Measurements from ENCODE around the gene EXOSC5. TPM values are rescaled to one million over a fixed set of nuclear protein-coding genes. Genes with fewer than 3 reads are reported as not detected.

Gene EXOSC5
- total RNA-seq, 1 experiment from 2014 or later, result 45.8 TPM

DNA sequence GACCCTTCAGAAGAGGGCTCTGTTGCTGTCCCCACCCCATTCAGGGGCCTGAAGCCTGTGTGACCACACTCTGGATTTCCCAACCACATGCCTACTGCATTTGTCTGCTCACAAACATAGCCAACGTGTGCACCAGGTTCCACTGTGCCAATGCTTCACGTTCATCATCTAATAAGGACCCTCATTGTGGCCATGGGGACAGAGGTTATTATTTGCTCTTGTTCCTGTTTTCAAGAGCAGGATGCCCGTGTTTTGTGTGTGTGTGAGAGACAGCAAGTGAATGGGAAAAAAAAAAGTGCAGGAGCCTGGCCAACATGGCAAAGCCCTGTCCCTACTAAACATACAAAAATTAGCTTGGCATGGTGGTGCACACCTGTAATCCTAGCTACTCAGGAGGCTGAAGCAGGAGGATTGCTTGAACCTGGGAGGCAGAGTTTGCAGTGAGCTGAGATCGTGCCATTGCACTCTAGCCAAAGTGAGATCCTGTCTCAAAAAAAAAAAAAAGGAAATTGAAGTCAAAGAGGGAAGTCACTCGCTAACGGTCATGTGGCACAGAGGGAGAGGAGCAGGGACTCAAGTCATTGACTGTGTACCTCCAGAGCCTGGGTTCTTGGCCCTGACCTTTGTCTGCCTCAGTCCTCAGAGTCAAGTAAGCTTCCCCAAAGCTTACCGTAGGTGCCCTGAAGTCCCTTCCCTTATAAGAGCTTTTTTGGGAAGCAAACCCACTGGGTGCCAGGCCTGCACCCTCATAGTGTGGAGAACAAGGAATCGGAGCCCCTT is 23.1 kb upstream of the EXOSC5 start:
- Mint-ChIP-seq H3K27ac (ENCODE audit: low read depth, unreplicated experiment) (no peak overlapping the region), H3K9me3 (ENCODE audit: unreplicated experiment) (no peaks in the 10 kb centered on the region), H3K27me3 (ENCODE audit: insufficient read depth, unreplicated experiment) (no peaks in the 10 kb centered on the region), H3K36me3 (ENCODE audit: insufficient read depth, unreplicated experiment) (peaks cover 74% of the 10 kb centered on the region), H3K4me1 (ENCODE audit: insufficient read depth, unreplicated experiment) (no peaks in the 10 kb centered on the region), H3K4me3 (ENCODE audit: unreplicated experiment) (no peak overlapping the region)
- CTCF ChIA-PET, result interaction anchor here (0.7 to 1.6 kb wide), 4 partner anchors 8 to 151 kb away, joined by 3 to 5 read pairs (median 4); no protein-coding TSS in a partner anchor
- no TSS peak for BruUV-seq (replicated peaks)
- POLR2A ChIA-PET, result interaction anchor here (0.8 to 1.0 kb wide), 2 partner anchors 11 to 56 kb away, joined by 3 to 4 read pairs; partner anchors contain the start of gene B9D2
- DNase-seq (ENCODE audit: unreplicated experiment), result no peak
- TF ChIP-seq, protein P1, sequence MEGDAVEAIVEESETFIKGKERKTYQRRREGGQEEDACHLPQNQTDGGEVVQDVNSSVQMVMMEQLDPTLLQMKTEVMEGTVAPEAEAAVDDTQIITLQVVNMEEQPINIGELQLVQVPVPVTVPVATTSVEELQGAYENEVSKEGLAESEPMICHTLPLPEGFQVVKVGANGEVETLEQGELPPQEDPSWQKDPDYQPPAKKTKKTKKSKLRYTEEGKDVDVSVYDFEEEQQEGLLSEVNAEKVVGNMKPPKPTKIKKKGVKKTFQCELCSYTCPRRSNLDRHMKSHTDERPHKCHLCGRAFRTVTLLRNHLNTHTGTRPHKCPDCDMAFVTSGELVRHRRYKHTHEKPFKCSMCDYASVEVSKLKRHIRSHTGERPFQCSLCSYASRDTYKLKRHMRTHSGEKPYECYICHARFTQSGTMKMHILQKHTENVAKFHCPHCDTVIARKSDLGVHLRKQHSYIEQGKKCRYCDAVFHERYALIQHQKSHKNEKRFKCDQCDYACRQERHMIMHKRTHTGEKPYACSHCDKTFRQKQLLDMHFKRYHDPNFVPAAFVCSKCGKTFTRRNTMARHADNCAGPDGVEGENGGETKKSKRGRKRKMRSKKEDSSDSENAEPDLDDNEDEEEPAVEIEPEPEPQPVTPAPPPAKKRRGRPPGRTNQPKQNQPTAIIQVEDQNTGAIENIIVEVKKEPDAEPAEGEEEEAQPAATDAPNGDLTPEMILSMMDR (IDR thresholded peaks at IDR 0.05; ENCODE audit: unreplicated experiment), result no peak
- intact Hi-C loops (cut with micrococcal nuclease), result no loop called here

DNA sequence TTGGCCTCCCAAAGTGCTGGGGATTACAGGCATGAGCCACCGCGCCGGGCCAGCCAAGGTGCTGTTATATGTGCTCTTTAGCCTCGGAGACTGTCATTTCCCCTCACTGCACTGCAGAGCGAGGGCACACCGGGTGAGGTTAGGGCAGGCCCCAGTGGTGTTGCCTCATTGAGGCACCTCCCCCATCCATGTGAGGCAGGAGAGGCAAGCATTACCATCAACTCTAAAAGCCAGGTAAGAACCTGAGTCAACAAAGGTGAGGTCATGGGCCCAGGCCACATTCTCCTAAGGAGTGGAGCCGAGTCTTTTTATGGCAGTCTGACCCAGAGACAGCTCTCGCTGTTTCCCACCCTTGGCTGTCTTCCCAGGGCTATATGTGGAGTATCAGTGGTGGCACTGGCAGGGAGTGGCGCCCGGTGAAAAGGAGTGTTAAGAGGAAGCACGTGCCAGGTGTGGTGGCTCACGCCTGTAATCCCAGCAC is 19.1 kb upstream of the EXOSC5 start:
- DNase-seq (ENCODE audit: unreplicated experiment), result no peak
- Mint-ChIP-seq H3K27ac (ENCODE audit: low read depth, unreplicated experiment) (no peak overlapping the region), H3K27me3 (ENCODE audit: insufficient read depth, unreplicated experiment) (no peaks in the 10 kb centered on the region), H3K9me3 (ENCODE audit: unreplicated experiment) (no peaks in the 10 kb centered on the region), H3K4me1 (ENCODE audit: insufficient read depth, unreplicated experiment) (peaks cover 6% of the 10 kb centered on the region), H3K36me3 (ENCODE audit: insufficient read depth, unreplicated experiment) (peaks cover 77% of the 10 kb centered on the region), H3K4me3 (ENCODE audit: unreplicated experiment) (no peak overlapping the region)
- ChIA-PET CTCF (interaction anchor here (0.6 to 1.3 kb wide), 3 partner anchors 49 to 767 kb away, joined by 3 to 5 read pairs (median 5); no protein-coding TSS in a partner anchor), POLR2A (interaction anchor here (1.0 kb wide), 1 partner anchor 23 kb away, joined by 3 read pairs; no protein-coding TSS in a partner anchor)
- BruUV-seq (replicated peaks), result no TSS peak
- intact Hi-C loops (cut with micrococcal nuclease), result no loop called here
- TF ChIP-seq, protein P1 (IDR thresholded peaks at IDR 0.05; ENCODE audit: unreplicated experiment), result no peak

DNA sequence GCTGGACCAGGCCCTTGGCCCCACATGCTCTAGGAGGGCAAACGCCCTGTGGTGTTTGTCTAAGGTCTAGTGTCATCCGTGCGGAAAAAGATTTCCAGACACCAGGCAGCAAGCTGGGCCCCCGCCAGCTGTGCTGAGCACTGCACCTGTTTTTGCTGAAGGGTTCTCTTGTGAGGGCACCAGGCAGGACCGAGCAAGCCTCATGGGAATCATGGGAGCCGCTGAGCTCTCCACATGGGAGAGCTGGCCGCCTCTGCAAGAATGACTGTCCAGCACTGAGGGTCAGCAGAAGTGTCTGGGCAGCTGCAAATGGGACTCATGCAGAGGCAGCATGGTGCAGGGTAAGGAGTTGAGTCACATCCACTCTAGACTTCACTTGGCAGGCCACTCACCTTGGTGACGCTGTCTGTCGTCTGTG is 18.0 kb upstream of the EXOSC5 start:
- no TSS peak for BruUV-seq (replicated peaks)
- Mint-ChIP-seq H3K36me3 (ENCODE audit: insufficient read depth, unreplicated experiment) (peaks cover 67% of the 10 kb centered on the region), H3K4me3 (ENCODE audit: unreplicated experiment) (no peak overlapping the region), H3K9me3 (ENCODE audit: unreplicated experiment) (no peaks in the 10 kb centered on the region), H3K27ac (ENCODE audit: low read depth, unreplicated experiment) (no peak overlapping the region), H3K4me1 (ENCODE audit: insufficient read depth, unreplicated experiment) (peaks cover 7% of the 10 kb centered on the region), H3K27me3 (ENCODE audit: insufficient read depth, unreplicated experiment) (no peaks in the 10 kb centered on the region)
- ChIA-PET CTCF (interaction anchor here (0.8 to 1.3 kb wide), 3 partner anchors 10 to 155 kb away, joined by 3 to 5 read pairs (median 3); no protein-coding TSS in a partner anchor), POLR2A (interaction anchor here (0.6 kb wide), 1 partner anchor 951 kb away, joined by 3 read pairs; no protein-coding TSS in a partner anchor)
- DNase-seq (ENCODE audit: unreplicated experiment), result no peak
- intact Hi-C loops (cut with micrococcal nuclease), result no loop called here
- TF ChIP-seq, protein P1 (IDR thresholded peaks at IDR 0.05; ENCODE audit: unreplicated experiment), result no peak

DNA sequence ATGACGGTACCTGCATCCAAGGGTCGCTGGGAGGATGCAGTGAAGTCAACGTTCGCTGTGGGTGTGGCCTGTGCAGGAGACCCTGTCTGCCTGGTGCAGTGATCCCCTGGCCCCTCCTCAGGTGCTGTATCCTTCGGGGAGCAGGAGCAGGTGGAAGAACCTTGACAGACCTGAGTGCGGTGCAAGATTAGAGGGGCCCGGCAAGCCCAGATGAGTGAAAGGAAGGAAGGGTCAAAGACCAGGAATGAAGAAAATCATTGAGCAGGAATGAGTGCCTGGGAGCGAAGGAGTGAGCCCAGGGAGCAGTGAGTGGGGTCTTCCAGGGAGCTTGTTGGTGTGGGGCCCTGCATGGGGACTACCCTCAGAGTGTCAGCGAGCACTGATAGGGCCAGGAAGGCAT is 17.3 kb upstream of the EXOSC5 start:
- no peaks in the 10 kb centered on the region for H3K27me3 Mint-ChIP-seq (ENCODE audit: insufficient read depth, unreplicated experiment)
- POLR2A ChIA-PET, result no interaction called here
- peaks cover 68% of the 10 kb centered on the region for H3K36me3 Mint-ChIP-seq (ENCODE audit: insufficient read depth, unreplicated experiment)
- peaks cover 14% of the 10 kb centered on the region for H3K4me1 Mint-ChIP-seq (ENCODE audit: insufficient read depth, unreplicated experiment)
- DNase-seq (ENCODE audit: unreplicated experiment), result no peak
- intact Hi-C loops (cut with micrococcal nuclease), result no loop called here
- BruUV-seq (replicated peaks), result no TSS peak
- H3K9me3 Mint-ChIP-seq (ENCODE audit: unreplicated experiment), result no peaks in the 10 kb centered on the region
- H3K27ac Mint-ChIP-seq (ENCODE audit: low read depth, unreplicated experiment), result no peak overlapping the region
- TF ChIP-seq, protein P1 (IDR thresholded peaks at IDR 0.05; ENCODE audit: unreplicated experiment), result no peak
- CTCF ChIA-PET, result interaction anchor here (0.9 kb wide), 1 partner anchor 9 kb away, joined by 3 read pairs; no protein-coding TSS in a partner anchor
- H3K4me3 Mint-ChIP-seq (ENCODE audit: unreplicated experiment), result no peak overlapping the region
